Liver (tissue), 3 donors: ENCODE data around the gene SHLD1.

Source experiments
- FOXA1 ChIP-seq: IDR thresholded peaks from 2 replicates; pipeline ENCODE4 v1.6.1; 2016; ENCODE audit warnings: antibody characterized with exemption
- RXRA ChIP-seq, 2 donors: IDR thresholded peaks; 2 replicates each; pipeline ENCODE4 v1.6.1; 2017 to 2018; ENCODE audit warnings: antibody characterized with exemption in 2 of 2, mild to moderate bottlenecking in 1 of 2
- TF ChIP-seq, protein P1 (sequence below): fragments of 150-350 bp; IDR thresholded peaks from 2 replicates; pipeline ENCODE4 v1.5.1; 2017; ENCODE audit warnings: improper control_type of control experiment, low read depth, low read length; ENCODE audit not compliant: missing input control
- donor health status: healthy.
- donor health status: healthy.

GRCh38 chr20:5767493-5768098, 17.4 kb downstream of the SHLD1 start:
- TF ChIP-seq, protein P1, sequence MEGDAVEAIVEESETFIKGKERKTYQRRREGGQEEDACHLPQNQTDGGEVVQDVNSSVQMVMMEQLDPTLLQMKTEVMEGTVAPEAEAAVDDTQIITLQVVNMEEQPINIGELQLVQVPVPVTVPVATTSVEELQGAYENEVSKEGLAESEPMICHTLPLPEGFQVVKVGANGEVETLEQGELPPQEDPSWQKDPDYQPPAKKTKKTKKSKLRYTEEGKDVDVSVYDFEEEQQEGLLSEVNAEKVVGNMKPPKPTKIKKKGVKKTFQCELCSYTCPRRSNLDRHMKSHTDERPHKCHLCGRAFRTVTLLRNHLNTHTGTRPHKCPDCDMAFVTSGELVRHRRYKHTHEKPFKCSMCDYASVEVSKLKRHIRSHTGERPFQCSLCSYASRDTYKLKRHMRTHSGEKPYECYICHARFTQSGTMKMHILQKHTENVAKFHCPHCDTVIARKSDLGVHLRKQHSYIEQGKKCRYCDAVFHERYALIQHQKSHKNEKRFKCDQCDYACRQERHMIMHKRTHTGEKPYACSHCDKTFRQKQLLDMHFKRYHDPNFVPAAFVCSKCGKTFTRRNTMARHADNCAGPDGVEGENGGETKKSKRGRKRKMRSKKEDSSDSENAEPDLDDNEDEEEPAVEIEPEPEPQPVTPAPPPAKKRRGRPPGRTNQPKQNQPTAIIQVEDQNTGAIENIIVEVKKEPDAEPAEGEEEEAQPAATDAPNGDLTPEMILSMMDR: no peak
- TF ChIP-seq RXRA (IDR thresholded peaks at IDR 0.05) (no peak), FOXA1 (no peak)
